Osteocyte (in vitro differentiated cells): ENCODE measurements around the gene PTGR1. TPM values are rescaled to one million over a fixed set of nuclear protein-coding genes. Genes with fewer than 3 reads are reported as not detected.

Experiments
- DNase-seq: peaks from one replicate; pipeline ENCODE4 v3.0.0; 2021; ENCODE audit warnings: mixed read lengths; ENCODE audit not compliant: unreplicated experiment; ENCODE audit errors: extremely low spot score
- H3K27ac Mint-ChIP-seq: one replicate; pipeline ENCODE4 v1.8.0; 2021; ENCODE audit warnings: mild to moderate bottlenecking, mixed read lengths; ENCODE audit not compliant: unreplicated experiment
- H3K27me3 Mint-ChIP-seq: one replicate; pipeline ENCODE4 v1.8.0; 2021; ENCODE audit warnings: mixed read lengths; ENCODE audit not compliant: unreplicated experiment
- H3K36me3 Mint-ChIP-seq: one replicate; pipeline ENCODE4 v1.8.0; 2021; ENCODE audit warnings: mixed read lengths; ENCODE audit not compliant: unreplicated experiment
- H3K4me1 Mint-ChIP-seq: one replicate; pipeline ENCODE4 v1.8.0; 2021; ENCODE audit warnings: mixed read lengths; ENCODE audit not compliant: unreplicated experiment
- H3K4me3 Mint-ChIP-seq: one replicate; pipeline ENCODE4 v1.8.0; 2021; ENCODE audit warnings: mild to moderate bottlenecking, moderate library complexity, mixed read lengths; ENCODE audit not compliant: unreplicated experiment
- H3K9me3 Mint-ChIP-seq: one replicate; pipeline ENCODE4 v1.8.0; 2021; ENCODE audit warnings: mixed read lengths; ENCODE audit not compliant: unreplicated experiment
- CTCF ChIP-seq: fragments of 200-600 bp; sonication (generic); IDR thresholded peaks from 2 replicates; pipeline ENCODE4 v1.5.0; 2021; ENCODE audit warnings: antibody characterized with exemption, mild to moderate bottlenecking, moderate library complexity
- long read RNA-seq: library from polyadenylated mRNA; unstranded; transcript quantifications from one replicate; pipeline ENCODE4 v2.0.0, GENCODE V29; 2021
- total RNA-seq: library from RNA; stranded (reverse); gene quantifications from 2 replicates; pipeline ENCODE4 v1.2.1, GENCODE V29; 2021

PTGR1 gene
- 16.5 and 17.1 TPM in 2 replicates for total RNA-seq
- long read RNA-seq, transcript PTGR1-205 (10 exons, 1,407 nt): minor isoform, 24 of 100 reads
- long read RNA-seq, transcript PTGR1-201 (10 exons, 1,223 nt): major isoform, 57 of 100 reads
- long read RNA-seq, partial matches to known transcripts: 1 of 100 reads
- long read RNA-seq, other reads (novel, unspliced or antisense): 15 of 100 reads

GRCh38 chr9:111599092-111599954, at the start of gene PTGR1:
TSS of gene PTGR1 (minus strand) at chr9:111599647. CDS start at chr9:111597422, 2,225 bp downstream.
- Mint-ChIP-seq H3K27me3 (no peaks in the 10 kb centered on the region), H3K36me3 (peaks cover 4% of the 10 kb centered on the region), H3K4me1 (peaks cover 19% of the 10 kb centered on the region), H3K4me3 (peak within 1 kb of the TSS; percentile 92), H3K27ac (peak within 1 kb of the TSS; percentile 85), H3K9me3 (peaks cover 6% of the 10 kb centered on the region)
- peak; percentile 86 for DNase-seq
- no peak for TF ChIP-seq CTCF

- Mint-ChIP-seq H3K4me3 (no peak overlapping the region), H3K27me3 (no peaks in the 10 kb centered on the region), H3K36me3 (peaks cover 33% of the 10 kb centered on the region)
Observed at GRCh38 chr9:111649016-111649415, 49.6 kb upstream of the PTGR1 start.

GRCh38 chr9:111648066-111648465, 48.6 kb upstream of the PTGR1 start:
- DNase-seq: no peak
- Mint-ChIP-seq H3K36me3 (peaks cover 31% of the 10 kb centered on the region), H3K4me1 (peaks cover 7% of the 10 kb centered on the region), H3K4me3 (no peak overlapping the region), H3K27me3 (no peaks in the 10 kb centered on the region), H3K9me3 (no peaks in the 10 kb centered on the region), H3K27ac (no peak overlapping the region)
- TF ChIP-seq CTCF: no peak

More at GRCh38 chr9:111649016-111649415, 49.6 kb upstream of the PTGR1 start:
- peaks cover 7% of the 10 kb centered on the region for H3K4me1 Mint-ChIP-seq
- H3K9me3 Mint-ChIP-seq: no peaks in the 10 kb centered on the region
- no peak for DNase-seq
- no peak for TF ChIP-seq CTCF
- H3K27ac Mint-ChIP-seq: no peak overlapping the region

DNA sequence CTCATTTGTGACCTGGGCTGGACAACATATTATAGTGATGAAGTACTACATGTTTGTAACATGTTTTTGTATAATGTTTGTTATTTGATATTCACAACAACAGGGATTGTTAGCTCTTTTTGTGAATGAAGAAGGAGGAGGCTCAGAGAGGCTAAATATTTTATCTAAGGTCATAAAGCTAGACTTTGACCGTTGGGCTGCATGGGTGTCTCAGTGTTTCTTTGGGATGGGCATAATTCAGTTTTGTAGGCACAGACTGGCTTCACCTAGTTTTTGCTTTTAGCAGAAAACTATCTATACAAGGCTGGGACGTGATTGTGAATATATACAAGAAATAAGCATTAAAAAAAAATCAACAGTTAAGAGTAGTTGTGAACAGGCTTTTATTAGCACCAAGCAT, 47.0 kb upstream of the PTGR1 start:
- Mint-ChIP-seq H3K4me3 (no peak overlapping the region), H3K4me1 (peaks cover 7% of the 10 kb centered on the region), H3K27me3 (no peaks in the 10 kb centered on the region), H3K9me3 (no peaks in the 10 kb centered on the region), H3K27ac (no peak overlapping the region), H3K36me3 (peaks cover 31% of the 10 kb centered on the region)
- no peak for DNase-seq
- TF ChIP-seq CTCF: no peak

DNA sequence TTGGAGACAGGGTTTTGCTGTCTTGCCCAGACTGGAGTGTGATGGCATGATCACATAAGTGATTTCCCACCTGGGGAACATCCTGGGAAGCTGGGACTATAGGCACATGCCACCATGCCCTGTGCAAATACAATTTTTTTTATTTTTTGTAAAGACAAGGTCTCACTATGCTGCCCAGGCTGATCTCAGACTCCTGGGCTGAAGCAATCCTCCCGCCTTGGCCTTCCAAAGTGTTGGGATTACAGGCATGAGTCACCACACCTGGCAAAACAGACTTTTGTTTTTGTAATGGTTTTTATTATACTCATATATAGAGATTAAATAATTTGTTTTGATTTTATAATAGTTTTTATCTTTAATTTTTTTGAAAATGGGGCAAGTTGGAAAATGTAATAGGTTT, 46.4 kb upstream of the PTGR1 start:
- no peak for DNase-seq

More for the DNA sequence above, 46.4 kb upstream of the PTGR1 start:
- Mint-ChIP-seq H3K9me3 (no peaks in the 10 kb centered on the region), H3K4me1 (peaks cover 7% of the 10 kb centered on the region), H3K36me3 (peaks cover 31% of the 10 kb centered on the region), H3K27me3 (no peaks in the 10 kb centered on the region), H3K4me3 (no peak overlapping the region), H3K27ac (no peak overlapping the region)
- no peak for TF ChIP-seq CTCF
